ENCODE measurements around the gene SIRT5. TPM values are rescaled to one million over a fixed set of nuclear protein-coding genes. Genes with fewer than 3 reads are reported as not detected.

The SIRT5 gene
- total and polyA plus RNA-seq, 2 experiments from 2014 or later = 9.8 to 13.1 TPM

DNA sequence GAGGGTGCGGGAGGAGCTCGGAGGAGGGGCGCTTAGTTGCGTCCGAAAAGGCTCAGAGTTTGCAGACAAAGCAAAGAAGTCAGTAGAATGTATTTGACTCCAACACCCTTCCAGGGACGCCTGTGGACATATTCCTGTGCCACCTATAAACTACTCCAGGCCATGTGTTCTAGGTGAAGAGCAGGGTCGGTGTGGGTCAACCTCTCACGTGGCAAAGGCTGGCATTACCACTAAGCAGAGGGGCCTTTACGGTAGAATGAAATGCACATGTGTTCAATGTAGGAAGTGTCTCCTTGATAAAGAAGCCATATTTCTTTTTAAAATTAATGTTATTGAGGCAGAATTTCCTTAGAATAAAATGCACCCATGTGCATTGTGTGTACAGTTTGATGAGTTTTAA, 15.4 kb downstream of the SIRT5 start (continued):
- TF ChIP-seq, protein P1, sequence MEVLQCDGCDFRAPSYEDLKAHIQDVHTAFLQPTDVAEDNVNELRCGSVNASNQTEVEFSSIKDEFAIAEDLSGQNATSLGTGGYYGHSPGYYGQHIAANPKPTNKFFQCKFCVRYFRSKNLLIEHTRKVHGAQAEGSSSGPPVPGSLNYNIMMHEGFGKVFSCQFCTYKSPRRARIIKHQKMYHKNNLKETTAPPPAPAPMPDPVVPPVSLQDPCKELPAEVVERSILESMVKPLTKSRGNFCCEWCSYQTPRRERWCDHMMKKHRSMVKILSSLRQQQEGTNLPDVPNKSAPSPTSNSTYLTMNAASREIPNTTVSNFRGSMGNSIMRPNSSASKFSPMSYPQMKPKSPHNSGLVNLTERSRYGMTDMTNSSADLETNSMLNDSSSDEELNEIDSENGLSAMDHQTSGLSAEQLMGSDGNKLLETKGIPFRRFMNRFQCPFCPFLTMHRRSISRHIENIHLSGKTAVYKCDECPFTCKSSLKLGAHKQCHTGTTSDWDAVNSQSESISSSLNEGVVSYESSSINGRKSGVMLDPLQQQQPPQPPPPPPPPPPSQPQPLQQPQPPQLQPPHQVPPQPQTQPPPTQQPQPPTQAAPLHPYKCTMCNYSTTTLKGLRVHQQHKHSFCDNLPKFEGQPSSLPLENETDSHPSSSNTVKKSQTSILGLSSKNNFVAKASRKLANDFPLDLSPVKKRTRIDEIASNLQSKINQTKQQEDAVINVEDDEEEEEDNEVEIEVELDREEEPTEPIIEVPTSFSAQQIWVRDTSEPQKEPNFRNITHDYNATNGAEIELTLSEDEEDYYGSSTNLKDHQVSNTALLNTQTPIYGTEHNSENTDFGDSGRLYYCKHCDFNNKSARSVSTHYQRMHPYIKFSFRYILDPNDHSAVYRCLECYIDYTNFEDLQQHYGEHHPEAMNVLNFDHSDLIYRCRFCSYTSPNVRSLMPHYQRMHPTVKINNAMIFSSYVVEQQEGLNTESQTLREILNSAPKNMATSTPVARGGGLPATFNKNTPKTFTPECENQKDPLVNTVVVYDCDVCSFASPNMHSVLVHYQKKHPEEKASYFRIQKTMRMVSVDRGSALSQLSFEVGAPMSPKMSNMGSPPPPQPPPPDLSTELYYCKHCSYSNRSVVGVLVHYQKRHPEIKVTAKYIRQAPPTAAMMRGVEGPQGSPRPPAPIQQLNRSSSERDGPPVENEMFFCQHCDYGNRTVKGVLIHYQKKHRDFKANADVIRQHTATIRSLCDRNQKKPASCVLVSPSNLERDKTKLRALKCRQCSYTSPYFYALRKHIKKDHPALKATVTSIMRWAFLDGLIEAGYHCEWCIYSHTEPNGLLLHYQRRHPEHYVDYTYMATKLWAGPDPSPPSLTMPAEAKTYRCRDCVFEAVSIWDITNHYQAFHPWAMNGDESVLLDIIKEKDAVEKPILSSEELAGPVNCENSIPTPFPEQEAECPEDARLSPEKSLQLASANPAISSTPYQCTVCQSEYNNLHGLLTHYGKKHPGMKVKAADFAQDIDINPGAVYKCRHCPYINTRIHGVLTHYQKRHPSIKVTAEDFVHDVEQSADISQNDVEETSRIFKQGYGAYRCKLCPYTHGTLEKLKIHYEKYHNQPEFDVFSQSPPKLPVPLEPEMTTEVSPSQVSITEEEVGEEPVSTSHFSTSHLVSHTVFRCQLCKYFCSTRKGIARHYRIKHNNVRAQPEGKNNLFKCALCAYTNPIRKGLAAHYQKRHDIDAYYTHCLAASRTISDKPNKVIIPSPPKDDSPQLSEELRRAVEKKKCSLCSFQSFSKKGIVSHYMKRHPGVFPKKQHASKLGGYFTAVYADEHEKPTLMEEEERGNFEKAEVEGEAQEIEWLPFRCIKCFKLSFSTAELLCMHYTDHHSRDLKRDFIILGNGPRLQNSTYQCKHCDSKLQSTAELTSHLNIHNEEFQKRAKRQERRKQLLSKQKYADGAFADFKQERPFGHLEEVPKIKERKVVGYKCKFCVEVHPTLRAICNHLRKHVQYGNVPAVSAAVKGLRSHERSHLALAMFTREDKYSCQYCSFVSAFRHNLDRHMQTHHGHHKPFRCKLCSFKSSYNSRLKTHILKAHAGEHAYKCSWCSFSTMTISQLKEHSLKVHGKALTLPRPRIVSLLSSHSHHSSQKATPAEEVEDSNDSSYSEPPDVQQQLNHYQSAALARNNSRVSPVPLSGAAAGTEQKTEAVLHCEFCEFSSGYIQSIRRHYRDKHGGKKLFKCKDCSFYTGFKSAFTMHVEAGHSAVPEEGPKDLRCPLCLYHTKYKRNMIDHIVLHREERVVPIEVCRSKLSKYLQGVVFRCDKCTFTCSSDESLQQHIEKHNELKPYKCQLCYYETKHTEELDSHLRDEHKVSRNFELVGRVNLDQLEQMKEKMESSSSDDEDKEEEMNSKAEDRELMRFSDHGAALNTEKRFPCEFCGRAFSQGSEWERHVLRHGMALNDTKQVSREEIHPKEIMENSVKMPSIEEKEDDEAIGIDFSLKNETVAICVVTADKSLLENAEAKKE (CRISPR knock-in tag; IDR thresholded peaks at IDR 0.05) = no peak
- TF ChIP-seq NANOG (IDR thresholded peaks at IDR 0.05; ENCODE audit: borderline replicate concordance) (no peak), POLR2AphosphoS5 (IDR thresholded peaks at IDR 0.05; ENCODE audit: low read depth) (no peak), CREB1 (CRISPR knock-in tag; IDR thresholded peaks at IDR 0.05; ENCODE audit: low read depth) (no peak), EZH2phosphoT487 (IDR thresholded peaks at IDR 0.05; ENCODE audit: unreplicated experiment) (no peak), ZNF114 (CRISPR knock-in tag; IDR thresholded peaks at IDR 0.05) (no peak), JUNB (IDR thresholded peaks at IDR 0.05; ENCODE audit: unreplicated experiment) (no peak), STAT1 (IDR thresholded peaks at IDR 0.05; ENCODE audit: unreplicated experiment) (no peak)
- TF ChIP-seq, protein P2, sequence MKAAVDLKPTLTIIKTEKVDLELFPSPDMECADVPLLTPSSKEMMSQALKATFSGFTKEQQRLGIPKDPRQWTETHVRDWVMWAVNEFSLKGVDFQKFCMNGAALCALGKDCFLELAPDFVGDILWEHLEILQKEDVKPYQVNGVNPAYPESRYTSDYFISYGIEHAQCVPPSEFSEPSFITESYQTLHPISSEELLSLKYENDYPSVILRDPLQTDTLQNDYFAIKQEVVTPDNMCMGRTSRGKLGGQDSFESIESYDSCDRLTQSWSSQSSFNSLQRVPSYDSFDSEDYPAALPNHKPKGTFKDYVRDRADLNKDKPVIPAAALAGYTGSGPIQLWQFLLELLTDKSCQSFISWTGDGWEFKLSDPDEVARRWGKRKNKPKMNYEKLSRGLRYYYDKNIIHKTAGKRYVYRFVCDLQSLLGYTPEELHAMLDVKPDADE (IDR thresholded peaks at IDR 0.05) = no peak
- TF ChIP-seq, protein P3, sequence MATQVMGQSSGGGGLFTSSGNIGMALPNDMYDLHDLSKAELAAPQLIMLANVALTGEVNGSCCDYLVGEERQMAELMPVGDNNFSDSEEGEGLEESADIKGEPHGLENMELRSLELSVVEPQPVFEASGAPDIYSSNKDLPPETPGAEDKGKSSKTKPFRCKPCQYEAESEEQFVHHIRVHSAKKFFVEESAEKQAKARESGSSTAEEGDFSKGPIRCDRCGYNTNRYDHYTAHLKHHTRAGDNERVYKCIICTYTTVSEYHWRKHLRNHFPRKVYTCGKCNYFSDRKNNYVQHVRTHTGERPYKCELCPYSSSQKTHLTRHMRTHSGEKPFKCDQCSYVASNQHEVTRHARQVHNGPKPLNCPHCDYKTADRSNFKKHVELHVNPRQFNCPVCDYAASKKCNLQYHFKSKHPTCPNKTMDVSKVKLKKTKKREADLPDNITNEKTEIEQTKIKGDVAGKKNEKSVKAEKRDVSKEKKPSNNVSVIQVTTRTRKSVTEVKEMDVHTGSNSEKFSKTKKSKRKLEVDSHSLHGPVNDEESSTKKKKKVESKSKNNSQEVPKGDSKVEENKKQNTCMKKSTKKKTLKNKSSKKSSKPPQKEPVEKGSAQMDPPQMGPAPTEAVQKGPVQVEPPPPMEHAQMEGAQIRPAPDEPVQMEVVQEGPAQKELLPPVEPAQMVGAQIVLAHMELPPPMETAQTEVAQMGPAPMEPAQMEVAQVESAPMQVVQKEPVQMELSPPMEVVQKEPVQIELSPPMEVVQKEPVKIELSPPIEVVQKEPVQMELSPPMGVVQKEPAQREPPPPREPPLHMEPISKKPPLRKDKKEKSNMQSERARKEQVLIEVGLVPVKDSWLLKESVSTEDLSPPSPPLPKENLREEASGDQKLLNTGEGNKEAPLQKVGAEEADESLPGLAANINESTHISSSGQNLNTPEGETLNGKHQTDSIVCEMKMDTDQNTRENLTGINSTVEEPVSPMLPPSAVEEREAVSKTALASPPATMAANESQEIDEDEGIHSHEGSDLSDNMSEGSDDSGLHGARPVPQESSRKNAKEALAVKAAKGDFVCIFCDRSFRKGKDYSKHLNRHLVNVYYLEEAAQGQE (IDR thresholded peaks at IDR 0.05; ENCODE audit: unreplicated experiment) = no peak

Data from GM23338 (cell line).